GM12873 (cell line): Measurements from ENCODE around the gene RPL26.

Experiments
- TF ChIP-seq, protein P1 (sequence below): IDR thresholded peaks from 2 replicates; pipeline ENCODE4 v1.5.1; 2012; ENCODE audit warnings: low read depth, mild to moderate bottlenecking, moderate library complexity, low read length, control low read depth; ENCODE audit not compliant: insufficient read depth; ENCODE audit errors: missing control alignments

Gene RPL26

DNA sequence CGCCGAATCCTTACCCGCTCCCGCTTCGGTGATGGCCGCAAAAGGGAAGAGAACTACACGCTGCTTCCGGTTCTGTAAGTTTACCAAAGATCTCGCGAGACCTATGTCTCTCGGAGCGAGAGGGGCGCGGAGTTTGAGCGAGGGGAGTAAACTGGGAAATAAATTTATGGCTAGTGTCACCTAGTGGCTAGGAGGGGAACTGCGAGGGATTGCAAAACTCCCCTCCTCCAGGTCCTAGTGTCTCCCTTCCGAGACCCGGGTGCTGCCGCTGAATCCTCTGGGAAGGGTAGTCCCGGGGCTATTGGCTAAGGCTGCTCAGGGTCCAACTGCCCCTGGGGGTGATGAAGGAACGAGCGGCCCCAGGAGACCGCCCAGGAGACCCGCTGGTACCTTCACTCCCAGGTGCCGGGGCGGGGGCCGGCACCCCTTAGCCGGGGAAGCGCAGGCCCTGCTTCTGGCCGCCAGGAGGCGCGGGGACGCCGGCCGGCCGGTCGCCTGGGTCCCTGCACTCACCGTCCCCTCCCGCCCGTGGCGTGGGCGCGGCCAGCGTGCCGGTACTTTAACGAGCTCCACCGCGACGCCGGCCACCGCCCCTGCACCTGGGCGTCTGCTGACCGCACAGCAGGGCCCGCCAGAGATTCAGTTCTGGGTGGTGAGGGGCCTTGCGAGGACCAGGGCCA lies at the start of gene RPL26:
Gene RPL26 (minus strand): TSS at position 51 of the 680 bp plus-strand sequence. CDS start 883 bp downstream, outside the sequence.
- TF ChIP-seq, protein P1, sequence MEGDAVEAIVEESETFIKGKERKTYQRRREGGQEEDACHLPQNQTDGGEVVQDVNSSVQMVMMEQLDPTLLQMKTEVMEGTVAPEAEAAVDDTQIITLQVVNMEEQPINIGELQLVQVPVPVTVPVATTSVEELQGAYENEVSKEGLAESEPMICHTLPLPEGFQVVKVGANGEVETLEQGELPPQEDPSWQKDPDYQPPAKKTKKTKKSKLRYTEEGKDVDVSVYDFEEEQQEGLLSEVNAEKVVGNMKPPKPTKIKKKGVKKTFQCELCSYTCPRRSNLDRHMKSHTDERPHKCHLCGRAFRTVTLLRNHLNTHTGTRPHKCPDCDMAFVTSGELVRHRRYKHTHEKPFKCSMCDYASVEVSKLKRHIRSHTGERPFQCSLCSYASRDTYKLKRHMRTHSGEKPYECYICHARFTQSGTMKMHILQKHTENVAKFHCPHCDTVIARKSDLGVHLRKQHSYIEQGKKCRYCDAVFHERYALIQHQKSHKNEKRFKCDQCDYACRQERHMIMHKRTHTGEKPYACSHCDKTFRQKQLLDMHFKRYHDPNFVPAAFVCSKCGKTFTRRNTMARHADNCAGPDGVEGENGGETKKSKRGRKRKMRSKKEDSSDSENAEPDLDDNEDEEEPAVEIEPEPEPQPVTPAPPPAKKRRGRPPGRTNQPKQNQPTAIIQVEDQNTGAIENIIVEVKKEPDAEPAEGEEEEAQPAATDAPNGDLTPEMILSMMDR = peak; percentile 82

DNA sequence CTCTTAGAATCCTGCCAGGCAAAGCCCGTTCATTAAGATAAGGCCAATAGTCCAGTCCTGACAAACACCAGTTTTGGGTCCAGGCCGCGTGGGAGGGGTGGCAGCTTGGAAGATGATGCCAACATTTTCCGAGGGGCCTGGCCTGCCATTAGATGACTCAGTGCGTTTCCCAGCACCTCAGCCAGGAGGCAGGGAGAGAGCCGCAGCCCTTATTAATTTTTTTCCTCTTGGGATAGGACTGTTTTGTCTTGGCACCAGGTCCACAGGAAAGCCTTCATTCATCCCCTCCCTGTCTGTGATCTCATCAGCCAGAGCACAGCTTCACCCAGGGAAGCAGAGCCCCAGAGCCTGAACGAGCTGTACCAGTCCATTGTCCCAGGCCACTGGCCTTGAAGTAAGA lies 48.0 kb upstream of the RPL26 start:
- TF ChIP-seq, protein P1 = no peak

DNA sequence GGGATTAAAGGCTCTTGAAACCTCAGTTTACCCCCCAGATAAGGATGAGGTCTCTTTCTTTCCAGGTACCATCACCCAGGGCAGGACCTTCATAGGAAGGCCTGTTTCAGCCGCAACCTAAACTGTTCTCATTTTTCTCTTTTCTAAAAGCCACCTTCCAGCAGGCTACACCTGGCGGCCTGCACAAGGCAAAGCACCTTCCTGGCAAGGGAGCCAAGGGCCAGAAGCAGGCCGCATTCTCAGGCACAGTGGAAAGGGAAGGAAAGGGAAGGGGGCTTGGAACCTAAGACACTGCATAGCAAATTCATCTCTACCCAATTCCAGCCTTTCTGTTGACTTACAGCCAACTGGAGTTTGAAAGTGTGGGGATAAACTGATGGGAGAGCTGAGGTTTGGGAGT lies 43.8 kb upstream of the RPL26 start:
- TF ChIP-seq, protein P1 = no peak

DNA sequence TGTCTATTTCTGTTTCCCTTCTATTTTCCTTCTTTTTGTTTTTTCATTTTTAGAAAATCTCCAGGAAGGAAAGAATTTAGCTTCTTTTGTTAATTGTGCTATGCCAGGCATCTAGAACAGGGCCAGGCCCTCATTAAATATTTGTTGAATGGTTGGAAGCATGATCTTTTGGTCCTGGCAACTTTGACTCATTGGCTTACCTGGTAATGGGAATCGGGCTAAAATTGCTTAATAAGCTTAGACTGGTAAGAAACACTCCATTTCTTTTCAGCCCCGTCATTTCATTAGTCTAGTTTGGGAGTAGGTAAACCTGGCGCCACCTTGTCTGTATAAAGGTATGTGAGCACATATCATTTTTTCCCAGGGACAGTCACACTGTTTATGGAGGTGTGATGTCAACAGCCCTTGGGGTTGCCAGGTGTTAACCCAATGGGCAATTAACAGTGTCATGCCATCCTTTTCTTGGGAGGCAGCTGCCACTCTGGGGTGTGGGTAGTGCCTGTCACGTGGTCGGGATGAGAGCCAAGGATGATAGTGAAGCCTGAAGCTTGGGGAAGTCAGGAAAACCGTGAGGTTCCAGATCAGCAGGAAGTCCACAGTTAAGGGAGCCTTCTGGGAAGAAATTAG lies 43.2 kb upstream of the RPL26 start:
- TF ChIP-seq, protein P1 = no peak

DNA sequence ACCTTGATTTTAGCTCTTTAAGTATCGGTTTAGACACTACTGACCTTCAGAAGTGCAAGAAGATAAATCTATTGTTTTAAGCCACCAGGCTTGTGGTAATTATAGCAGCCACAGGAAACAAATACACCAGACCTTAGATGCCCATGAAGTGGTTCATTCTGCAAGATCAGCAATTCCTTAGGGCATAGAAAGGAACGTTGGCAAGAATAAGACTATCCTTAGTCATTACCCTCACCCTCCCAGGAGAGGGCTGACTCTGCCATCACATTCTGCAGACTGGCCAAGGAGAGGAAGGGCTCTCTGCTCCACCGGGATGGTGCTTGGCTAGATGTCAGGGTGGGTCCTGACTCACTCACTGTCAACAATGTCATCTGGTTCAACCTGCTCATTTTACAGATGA lies 38.6 kb upstream of the RPL26 start:
- TF ChIP-seq, protein P1 = no peak

DNA sequence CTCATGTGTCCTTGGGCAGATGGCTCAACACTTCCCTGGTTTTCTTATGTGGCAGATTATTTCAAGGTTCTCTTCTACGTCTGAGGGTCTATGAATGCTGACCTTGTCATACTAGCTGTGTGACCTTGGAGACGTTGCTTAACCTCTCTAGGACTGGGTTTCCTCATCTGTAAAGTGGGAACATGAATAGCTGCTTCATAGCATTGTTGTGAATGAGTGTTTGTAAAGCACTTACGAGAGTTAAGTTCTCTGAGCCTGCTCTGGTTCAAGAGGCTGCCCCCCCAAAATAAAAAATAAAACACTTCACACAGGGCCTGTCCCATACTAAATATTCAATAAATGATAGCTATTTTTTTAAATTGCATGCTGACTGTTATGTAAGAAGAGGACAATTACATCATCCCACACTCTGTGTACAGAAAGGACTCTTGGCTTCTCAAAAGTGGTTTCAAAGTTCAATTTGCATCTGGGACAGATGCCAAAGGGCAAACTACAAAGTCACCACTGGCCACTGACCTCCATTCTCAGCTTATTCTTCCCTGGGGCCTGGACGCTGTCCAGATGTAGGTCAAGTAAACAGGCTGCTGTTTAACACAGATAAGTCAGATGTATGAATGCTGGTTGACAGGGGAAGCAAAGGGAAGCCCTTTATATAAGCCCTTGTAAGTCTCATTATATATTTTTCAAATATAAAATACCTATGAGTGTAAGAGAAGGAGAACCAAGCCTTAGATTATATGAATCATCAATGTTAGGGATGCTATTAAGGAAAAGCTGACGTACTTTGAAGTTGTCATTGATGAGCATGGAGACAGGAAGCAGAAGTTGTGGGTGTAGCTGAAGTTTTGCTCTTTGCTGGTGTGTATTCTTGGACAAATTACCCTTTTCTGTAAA lies 37.3 kb upstream of the RPL26 start:
- TF ChIP-seq, protein P1 = no peak

DNA sequence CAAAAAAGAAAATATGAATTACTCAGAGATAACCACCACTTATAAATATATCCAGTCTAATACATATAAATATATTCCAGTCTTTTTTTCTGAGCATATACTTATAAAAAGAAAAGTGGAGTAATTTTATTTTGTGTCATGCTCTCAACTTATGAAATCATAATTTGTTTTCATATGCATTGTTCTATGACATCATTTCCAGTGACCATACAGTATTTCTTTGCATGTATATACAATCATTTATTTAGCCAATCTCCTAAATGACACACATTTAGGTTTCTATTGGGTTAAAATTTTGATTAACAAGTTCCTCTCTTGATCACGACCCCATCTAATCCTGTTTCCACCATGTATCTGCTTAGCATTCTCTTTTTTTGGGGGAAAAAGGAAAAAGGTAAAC lies 36.3 kb upstream of the RPL26 start:
- TF ChIP-seq, protein P1 = no peak
